Keratinocyte (primary cell): ENCODE data around the gene UHMK1.
"Not testable (repeated sequence)": the region's sequence is repeated elsewhere in the genome, so short reads cannot be mapped to it uniquely, and the experiment has no call there.

ENCODE experiments used
- EZH2 ChIP-seq: IDR thresholded peaks from one replicate; pipeline ENCODE4 v1.6.1; 2012; ENCODE audit warnings: inconsistent platforms, mild to moderate bottlenecking, low read length, moderate library complexity
- TF ChIP-seq, protein P1 (sequence below), 3 experiments: IDR thresholded peaks in 1 of 3; conservative IDR thresholded peaks in 1 of 3; optimal IDR thresholded peaks in 1 of 3; 2 replicates in 2 of 3; 3 replicates in 1 of 3; pipeline versions ENCODE3 to v1.5.1; 2011; ENCODE audit warnings: low read length in 3 of 3, mild to moderate bottlenecking in 3 of 3, moderate library complexity in 2 of 3, control low read depth in 1 of 3, inconsistent platforms in 1 of 3; ENCODE audit not compliant: insufficient read depth in 2 of 3; ENCODE audit errors: extremely low read depth in 1 of 3

DNA sequence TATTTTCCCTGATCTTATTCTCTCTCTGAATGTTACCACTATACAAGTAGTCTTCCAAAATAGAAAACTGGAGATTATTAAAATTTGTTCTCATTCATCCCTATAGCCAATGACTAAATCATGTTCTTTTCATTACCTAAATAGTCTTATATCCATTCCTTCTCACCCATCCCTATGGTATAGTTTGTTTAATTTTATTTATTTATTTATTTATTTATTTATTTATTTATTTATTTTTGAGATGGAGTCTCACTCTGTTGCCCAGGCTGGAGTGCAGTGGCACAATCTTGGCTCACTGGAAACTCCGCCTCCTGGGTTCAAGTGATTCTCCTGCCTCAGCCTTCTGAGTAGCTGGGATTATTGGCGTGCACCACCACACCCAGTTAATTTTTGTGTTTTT lies 35.2 kb upstream of the UHMK1 start:
- not testable (repeated sequence) for TF ChIP-seq EZH2
- TF ChIP-seq, protein P1, sequence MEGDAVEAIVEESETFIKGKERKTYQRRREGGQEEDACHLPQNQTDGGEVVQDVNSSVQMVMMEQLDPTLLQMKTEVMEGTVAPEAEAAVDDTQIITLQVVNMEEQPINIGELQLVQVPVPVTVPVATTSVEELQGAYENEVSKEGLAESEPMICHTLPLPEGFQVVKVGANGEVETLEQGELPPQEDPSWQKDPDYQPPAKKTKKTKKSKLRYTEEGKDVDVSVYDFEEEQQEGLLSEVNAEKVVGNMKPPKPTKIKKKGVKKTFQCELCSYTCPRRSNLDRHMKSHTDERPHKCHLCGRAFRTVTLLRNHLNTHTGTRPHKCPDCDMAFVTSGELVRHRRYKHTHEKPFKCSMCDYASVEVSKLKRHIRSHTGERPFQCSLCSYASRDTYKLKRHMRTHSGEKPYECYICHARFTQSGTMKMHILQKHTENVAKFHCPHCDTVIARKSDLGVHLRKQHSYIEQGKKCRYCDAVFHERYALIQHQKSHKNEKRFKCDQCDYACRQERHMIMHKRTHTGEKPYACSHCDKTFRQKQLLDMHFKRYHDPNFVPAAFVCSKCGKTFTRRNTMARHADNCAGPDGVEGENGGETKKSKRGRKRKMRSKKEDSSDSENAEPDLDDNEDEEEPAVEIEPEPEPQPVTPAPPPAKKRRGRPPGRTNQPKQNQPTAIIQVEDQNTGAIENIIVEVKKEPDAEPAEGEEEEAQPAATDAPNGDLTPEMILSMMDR (optimal IDR thresholded peaks at IDR 0.05 in 1 of 3, IDR thresholded peaks at IDR 0.05 in 1 of 3, conservative IDR thresholded peaks at IDR 0.05 in 1 of 3; ENCODE audit: extremely low read depth in 1 of 3, insufficient read depth in 2 of 3, low read length in 3 of 3): not testable (repeated sequence)
